ENCODE measurements around the gene KRTAP11-1.

Gene KRTAP11-1, protein sequence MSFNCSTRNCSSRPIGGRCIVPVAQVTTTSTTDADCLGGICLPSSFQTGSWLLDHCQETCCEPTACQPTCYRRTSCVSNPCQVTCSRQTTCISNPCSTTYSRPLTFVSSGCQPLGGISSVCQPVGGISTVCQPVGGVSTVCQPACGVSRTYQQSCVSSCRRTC

DNA sequence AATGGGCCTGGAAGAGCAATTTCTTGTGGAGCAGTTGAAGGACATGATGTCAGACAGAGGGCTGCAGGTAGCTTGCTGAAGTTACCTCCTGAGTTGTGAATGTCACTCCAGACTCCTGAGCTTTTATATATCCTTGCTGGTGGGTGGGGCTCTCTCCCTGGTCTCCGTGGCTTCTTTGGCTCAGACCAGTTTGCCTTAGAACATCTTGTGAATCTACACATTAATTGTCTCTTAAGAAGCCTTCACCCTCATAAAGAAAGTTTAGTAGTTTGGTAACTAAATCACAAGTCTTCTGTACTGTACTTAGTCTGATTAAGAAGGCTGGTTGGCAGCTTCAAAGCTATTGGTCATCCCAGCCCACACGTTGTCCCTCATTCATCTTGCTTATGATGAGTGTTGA is at the start of gene KRTAP11-1:
Gene KRTAP11-1, minus strand, starts transcription at position 101 of the 400 bp plus-strand sequence. Its CDS starts 56 bp downstream, at position 45.
- DNase-seq (ENCODE audit: extremely low read depth in 1 of 2, low read depth in 1 of 2), result no peak

DNA sequence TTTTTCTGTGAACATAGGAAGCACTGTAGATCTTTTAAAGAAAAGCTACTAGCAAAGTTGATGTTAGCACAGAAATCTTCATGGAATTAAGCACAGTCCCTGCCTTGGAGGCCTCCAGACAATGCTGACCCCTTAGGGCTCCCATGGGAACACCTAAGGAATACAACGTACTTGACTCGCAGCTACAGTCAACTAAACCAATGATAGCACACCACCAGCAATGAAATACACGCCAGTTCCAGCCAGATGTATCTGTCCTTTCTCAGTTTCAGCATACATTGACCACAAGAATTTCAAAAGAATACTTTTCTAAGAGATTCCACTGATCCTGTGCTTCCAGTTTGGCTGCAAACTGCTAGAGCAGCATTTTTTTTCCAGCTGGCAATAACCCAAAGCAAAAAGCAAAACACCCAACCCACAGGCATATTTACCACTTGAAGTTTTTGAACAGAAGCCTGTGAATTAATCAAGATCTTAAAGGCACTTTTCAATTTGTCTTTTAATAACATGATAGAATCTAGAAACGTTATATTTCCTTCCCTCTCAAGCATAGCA is 42.8 kb upstream of the KRTAP11-1 start:
- DNase-seq (ENCODE audit: extremely low read depth in 1 of 2, low read depth in 1 of 2), result no peak

DNA sequence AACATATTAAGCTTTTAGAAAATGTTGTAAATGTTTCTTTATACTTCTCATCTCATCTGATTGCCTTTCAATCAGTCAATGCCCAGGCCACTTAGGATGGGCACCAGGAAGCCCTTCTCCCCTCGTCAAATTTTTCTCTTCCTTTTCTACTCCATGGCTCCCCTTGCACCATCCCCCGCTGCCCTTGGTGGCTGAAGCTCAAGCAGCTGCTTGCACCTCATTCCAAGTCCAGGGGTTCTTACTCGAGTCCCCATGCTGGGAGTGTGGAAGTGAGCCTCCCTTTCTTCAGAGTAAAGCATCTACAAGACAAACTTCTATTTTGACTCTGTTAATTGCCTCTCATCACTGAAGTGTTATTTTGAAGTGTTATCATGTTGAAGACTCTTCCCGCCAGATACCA is 39.7 kb upstream of the KRTAP11-1 start:
- no peak for DNase-seq (ENCODE audit: extremely low read depth in 1 of 2, low read depth in 1 of 2)

DNA sequence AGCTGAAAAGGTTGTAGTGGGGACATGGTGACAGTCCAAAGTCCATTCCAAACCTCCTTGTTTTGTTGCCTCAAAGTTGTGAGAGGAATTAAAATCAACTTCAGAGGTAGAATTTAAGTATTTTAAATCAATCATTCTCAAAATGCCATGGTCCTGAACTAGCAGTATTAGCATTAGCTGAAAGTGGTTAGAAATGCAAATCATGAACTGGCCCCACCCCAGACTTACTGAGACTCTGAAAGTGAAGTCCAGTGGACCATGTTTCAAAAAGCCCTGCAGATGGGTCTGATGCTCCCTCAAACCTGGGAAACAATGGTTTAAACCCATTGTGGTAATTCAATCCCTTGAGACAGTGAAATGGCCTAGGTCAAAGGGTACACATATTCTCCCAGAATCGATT is 36.2 kb upstream of the KRTAP11-1 start:
- DNase-seq (ENCODE audit: extremely low read depth in 1 of 2, low read depth in 1 of 2), result no peak

DNA sequence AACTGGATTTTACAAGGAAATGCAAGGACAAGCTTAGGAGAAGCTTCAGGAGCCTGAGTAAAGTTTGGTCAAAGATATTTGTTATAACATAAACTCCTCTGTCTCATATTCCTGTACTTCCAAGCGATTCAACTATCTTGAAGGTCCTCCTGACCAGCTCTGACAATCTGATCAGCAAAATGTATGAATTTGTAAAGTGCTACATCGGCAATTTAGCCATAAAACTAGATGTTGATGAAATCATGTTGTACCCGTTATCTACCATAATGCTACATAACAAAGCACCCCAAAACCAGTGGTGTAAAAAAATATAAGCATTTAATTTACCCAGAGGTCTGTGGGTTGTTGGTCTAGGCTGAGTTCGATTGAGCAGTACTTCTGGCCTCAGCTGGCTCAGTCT is 19.5 kb upstream of the KRTAP11-1 start:
- DNase-seq (ENCODE audit: extremely low read depth in 1 of 2, low read depth in 1 of 2), result no peak

DNA sequence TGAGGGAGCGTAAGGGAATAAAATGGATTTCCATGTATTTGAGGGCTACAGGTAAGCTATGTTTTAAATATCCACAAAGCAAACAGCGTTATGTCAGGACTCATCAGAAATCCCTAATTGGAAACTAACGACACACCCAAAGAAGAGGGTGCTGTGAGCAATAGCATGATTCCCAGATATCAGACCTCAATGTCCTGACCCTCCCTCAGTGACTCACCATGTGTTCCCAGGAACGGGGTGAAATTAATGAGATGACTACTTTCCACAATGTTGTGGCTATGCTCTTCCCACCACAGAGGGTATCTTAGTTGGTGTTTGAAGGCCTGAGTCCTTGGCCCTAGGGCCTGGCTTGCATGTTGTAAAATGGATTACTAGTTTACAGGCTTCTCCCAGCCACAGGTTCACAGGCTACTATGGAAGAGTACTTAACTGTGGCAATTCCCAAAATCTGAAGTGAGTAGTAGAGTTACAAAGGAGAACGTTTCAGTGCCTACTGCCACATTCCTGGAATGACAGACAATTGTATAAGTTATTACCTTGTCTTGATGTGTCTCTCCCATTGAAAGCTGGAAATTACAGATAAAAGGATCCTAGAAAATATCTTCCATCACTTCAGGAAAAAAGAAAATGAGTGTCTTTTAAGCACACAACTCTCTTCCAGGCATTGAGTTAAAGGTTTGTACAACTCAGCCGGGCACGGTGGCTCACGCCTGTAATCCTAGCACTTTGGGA is 1.7 kb upstream of the KRTAP11-1 start:
- DNase-seq (ENCODE audit: extremely low read depth in 1 of 2, low read depth in 1 of 2), result no peak

DNA sequence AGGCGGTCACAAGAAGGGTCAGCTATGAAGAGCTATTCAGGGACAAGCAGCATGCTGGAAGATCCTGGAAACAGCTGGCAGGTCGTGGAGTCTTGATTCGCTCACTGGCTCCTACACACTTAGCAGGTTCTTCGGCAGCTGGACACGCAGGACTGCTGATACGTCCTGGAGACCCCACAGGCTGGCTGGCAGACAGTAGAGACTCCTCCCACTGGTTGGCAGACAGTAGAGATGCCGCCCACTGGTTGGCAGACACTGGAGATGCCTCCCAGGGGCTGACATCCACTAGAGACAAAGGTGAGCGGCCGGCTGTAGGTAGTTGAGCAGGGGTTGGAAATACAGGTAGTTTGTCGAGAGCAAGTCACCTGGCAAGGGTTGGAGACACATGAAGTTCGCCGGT is 466 bp downstream of the KRTAP11-1 start:
- DNase-seq (ENCODE audit: extremely low read depth in 1 of 2, low read depth in 1 of 2), result no peak

DNA sequence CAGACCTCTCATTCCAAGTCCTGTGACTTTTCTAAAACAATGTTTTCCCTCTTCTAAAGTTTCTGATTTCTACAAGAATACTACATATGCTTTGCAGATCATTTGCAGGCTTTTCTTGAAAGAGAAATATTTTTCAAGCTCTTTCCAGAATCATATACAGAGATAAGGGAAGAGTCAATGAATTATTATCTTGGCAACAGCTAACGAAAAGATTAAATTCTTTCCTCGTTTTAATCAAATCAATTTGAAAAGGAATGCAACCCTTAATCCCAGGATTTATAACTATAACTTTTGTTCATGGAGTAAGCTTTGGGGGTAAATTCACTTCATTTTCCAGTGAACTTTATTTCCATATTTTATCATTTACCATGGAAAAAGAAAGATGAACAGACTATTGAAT is 6.9 kb downstream of the KRTAP11-1 start:
- no peak for DNase-seq (ENCODE audit: extremely low read depth in 1 of 2, low read depth in 1 of 2)

DNA sequence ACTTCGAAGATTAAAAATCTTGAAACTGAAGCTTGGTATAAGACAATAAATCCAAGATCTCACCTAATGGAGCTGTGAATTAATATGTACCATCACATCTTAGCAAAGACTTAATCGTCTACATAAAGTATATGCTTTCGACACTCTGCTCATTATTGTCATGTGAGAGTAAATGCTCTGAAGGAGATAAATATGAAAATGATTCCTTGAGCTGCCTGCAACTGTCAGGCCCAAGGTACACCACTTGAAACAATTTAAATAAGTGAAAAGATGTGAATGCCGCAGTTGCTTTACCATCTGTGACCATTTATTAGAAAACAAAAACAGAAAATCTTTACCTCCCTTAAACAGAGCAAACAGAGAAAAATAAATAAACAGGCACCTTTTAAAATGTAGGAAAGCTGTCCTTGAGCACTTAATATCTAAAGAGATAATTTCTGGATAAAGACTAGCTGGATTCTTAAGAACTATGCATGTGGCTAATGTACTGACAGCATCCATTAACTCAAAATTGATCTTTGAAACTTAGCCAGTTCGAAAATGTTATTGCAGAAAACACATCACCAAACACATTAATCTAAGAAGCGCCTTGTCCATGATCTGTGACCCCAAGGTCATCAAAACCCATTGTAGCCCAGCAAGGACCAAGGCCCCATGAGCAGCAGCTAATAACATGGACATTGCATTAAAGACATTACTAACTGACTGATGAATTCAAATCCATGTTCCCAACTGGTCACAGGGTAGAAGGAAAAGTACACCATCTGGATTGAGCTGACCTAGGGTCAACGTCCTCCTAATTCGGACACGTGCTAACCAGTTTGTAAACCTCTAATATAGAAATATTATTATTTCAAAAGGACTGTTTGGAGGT is 33.5 kb downstream of the KRTAP11-1 start:
- DNase-seq (ENCODE audit: extremely low read depth in 1 of 2, low read depth in 1 of 2), result no peak

DNA sequence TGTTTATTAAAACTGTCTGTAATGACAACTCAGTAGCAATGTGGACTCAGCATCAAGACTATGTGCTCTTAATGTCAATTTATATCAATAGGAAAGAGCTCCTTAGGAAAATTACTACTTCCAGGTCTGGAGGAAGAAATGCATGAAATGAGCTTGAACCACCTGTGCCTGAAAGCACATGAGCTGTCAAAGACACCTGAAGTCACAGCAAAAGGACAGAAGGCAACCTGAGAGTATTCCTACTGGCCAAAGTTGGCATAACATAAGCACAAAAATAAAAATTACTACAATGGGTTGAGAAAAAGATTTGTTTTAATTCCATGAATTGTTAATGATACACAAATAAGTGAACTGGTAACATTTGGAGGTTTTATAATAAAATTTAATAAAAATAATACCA is 38.4 kb downstream of the KRTAP11-1 start:
- DNase-seq (ENCODE audit: extremely low read depth in 1 of 2, low read depth in 1 of 2), result no peak

DNA sequence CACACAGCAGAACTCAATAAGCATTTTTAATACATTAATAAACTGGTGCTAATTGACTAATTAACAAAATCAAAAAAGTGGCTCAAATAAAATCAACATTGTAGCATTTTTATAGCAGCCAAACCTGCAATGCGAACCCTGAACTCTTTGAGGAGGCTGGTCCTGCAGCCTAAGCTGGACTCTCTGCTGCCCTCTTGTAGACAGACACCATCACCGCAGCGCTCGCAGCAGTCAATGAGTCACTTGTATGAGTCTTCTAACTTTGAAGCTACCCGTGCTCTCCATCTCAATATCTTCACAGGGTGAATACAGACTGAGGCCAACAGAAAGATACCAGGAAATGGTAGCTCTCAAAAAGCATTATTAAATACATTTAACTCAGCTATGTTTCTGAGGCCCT is 42.1 kb downstream of the KRTAP11-1 start:
- DNase-seq (ENCODE audit: extremely low read depth in 1 of 2, low read depth in 1 of 2), result peak in 1 of 2 donors; percentile 7

DNA sequence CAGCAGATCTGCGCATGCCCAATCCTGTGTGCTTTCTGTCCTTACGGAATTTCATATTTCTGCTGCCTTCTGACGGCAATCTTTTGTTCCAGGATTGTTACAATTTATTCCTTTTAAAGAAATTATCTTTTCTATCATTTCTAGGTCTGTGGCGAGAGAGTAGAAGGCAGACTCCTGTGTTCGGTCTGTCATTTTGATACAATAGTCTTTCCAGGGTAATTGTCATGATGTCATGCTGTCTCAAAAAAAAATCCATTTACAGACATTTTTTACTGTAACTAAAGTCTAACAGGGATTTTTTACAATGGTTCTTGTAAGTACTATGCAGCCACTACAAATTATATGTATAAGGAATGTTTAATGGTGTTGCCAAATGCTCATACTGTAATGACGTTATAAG is 42.8 kb downstream of the KRTAP11-1 start:
- no peak for DNase-seq (ENCODE audit: extremely low read depth in 1 of 2, low read depth in 1 of 2)

DNA sequence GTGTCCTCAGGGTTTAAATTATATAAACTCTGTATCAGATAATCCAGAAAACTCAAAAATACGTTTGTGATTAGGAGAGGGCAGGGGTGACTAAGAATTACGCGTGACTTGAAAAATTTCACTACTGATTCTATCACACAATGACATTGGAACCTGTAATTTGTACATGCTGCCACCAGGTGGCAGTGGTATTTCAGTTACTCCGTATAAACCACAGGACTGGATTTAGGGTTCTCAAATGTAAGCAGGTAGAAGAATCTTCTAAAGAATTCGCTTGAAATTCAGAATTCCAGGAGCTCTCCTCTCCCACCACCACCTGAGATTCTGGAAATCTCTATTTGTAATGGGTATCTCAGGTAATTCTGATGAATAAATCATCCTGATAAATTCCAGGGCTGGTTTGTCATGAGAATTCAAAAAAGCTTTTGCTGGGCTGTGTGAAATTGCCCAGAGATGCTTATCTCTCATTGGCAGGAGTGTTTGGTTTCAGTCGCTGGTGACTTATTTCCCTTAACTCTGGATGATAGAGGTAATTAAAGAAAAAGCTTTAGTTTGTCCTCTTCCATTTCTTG is 50.1 kb downstream of the KRTAP11-1 start:
- peak in 1 of 2 donors; percentile 15 for DNase-seq (ENCODE audit: extremely low read depth in 1 of 2, low read depth in 1 of 2)
